Subcutaneous preadipocyte (primary cell): ENCODE data around the gene ZNF519. TPM values are rescaled to one million over a fixed set of nuclear protein-coding genes. Genes with fewer than 3 reads are reported as not detected.

Experiments used
- total RNA-seq: library from RNA; depleted of rRNA; stranded (reverse); fragments of >200 nt; gene quantifications from 2 replicates; pipeline ENCODE4 v1.2.3, GENCODE V29; 2012

Gene ZNF519
- total RNA-seq: 6.6 and 13.1 TPM in 2 replicates

GRCh38 chr18:14132271-14132700, at the start of gene ZNF519:
Gene ZNF519 (minus strand): TSS chr18:14132435. CDS start chr18:14132277, 158 bp downstream.

Other genes with a start within 250 kb of the ZNF519 start
- gene MC2R, start 216.9 kb downstream of the ZNF519 start, total RNA-seq: not detected in 2 replicates